ENCODE results near the gene CYYR1. TPM values are rescaled to one million over a fixed set of nuclear protein-coding genes. Genes with fewer than 3 reads are reported as not detected.

CYYR1 gene
- total and polyA plus RNA-seq, 2 donors (not counting 3 experiments of a cell fraction or from before 2014, with no cell fraction given): 13.2 to 25.7 TPM

GRCh38 chr21:26512664-26513063 is 60.4 kb downstream of the CYYR1 start:
- no peak for TF ChIP-seq MAX (IDR thresholded peaks at IDR 0.05; ENCODE audit: insufficient read depth, insufficient read length)
- no peak for TF ChIP-seq MYC (IDR thresholded peaks at IDR 0.05; ENCODE audit: low read depth, low read length)
- TF ChIP-seq JUN (IDR thresholded peaks at IDR 0.05; ENCODE audit: borderline replicate concordance, insufficient read depth, insufficient read length, low read depth): no peak
- TF ChIP-seq POLR2A (IDR thresholded peaks at IDR 0.05; ENCODE audit: low read depth, low read length): no peak
- no peak for TF ChIP-seq EZH2 (IDR thresholded peaks at IDR 0.05; ENCODE audit: borderline replicate concordance, low read depth, low read length, severe bottlenecking)
- no peak for TF ChIP-seq FOS (IDR thresholded peaks at IDR 0.05; ENCODE audit: borderline replicate concordance, insufficient read depth, low read length)
- TF ChIP-seq CTCF (IDR thresholded peaks at IDR 0.05; ENCODE audit: extremely low read depth in 1 of 2, insufficient read depth in 1 of 2, low read depth in 1 of 2, low read length in 2 of 2): no peak
- no peak for TF ChIP-seq GATA2 (IDR thresholded peaks at IDR 0.05; ENCODE audit: insufficient read depth, insufficient read length, low read depth, low read length)
- TF ChIP-seq POLR2AphosphoS5 (IDR thresholded peaks at IDR 0.05; ENCODE audit: insufficient read depth, low read depth, low read length): no peak
- H3K27me3 ChIP-seq (ENCODE audit: control insufficient read depth in 2 of 2, insufficient read depth in 2 of 2, low read length in 2 of 2): no peaks in the 10 kb centered on the region
- H3K4me3 ChIP-seq (replicated peaks in 1 of 3; ENCODE audit: insufficient read depth in 1 of 3, low read depth in 1 of 3, low read length in 3 of 3): no peak overlapping the region
- H3K36me3 ChIP-seq (ENCODE audit: control insufficient read depth in 2 of 2, extremely low read depth in 1 of 2, insufficient read depth in 2 of 2, low read length in 2 of 2): no peaks in the 10 kb centered on the region
- intact Hi-C loops (cut with micrococcal nuclease) (no loop called here), dilution Hi-C loops (cut with MboI; ENCODE audit: extremely low pct_ligation_motif_present, low sequenced_read_pairs) (no loop called here)
- H3K79me2 ChIP-seq (ENCODE audit: control insufficient read depth, insufficient read depth, low read length): no peaks in the 10 kb centered on the region
- no peak overlapping the region for H3K27ac ChIP-seq (ENCODE audit: insufficient read depth, low read depth, low read length)
- no peak overlapping the region for H3K4me2 ChIP-seq (ENCODE audit: insufficient read depth, low read length)
- no TSS peak for BruUV-seq (replicated peaks)
- H3K9ac ChIP-seq (replicated peaks; ENCODE audit: extremely low read depth, insufficient read depth, low read length): no peak overlapping the region
- FAIRE-seq (no peak), DNase-seq (ENCODE audit: low read depth, low spot score) (no peak)
- no peaks in the 10 kb centered on the region for H3K9me1 ChIP-seq (replicated peaks; ENCODE audit: control insufficient read depth, extremely low read depth, insufficient read depth, low read length)
- H3K4me1 ChIP-seq (ENCODE audit: control insufficient read depth, extremely low read depth, insufficient read depth, low read length): peaks cover 6% of the 10 kb centered on the region
- ChIA-PET POLR2A (no interaction called here), CTCF (interaction anchor here (1.2 kb wide), 1 partner anchor 13 kb away, joined by 3 read pairs; no protein-coding TSS in a partner anchor)
- no peaks in the 10 kb centered on the region for H3K9me3 ChIP-seq (replicated peaks; ENCODE audit: control insufficient read depth, insufficient read depth, low read length)
- H2AFZ ChIP-seq (ENCODE audit: low read depth, low read length): no peak overlapping the region
- H4K20me1 ChIP-seq (replicated peaks; ENCODE audit: control insufficient read depth, extremely low read depth, insufficient read depth, low read length): no peaks in the 10 kb centered on the region

Data from endothelial cell of umbilical vein (primary cell).